Uterus (tissue), 4 donors: ENCODE measurements around the gene JARID2. TPM values are rescaled to one million over a fixed set of nuclear protein-coding genes. Genes with fewer than 3 reads are reported as not detected.

Experiments used
- DNase-seq, 2 donors: peaks; one replicate each; pipeline ENCODE4 v3.0.0-alpha.2; 2019 to 2020
- H3K27ac ChIP-seq, 2 donors: fragments of 200-600 bp; sonication (generic); 1 replicate in 1 of 2; 2 replicates in 1 of 2; pipeline ENCODE4 v1.5.1; 2016 to 2018
- H3K27me3 ChIP-seq, 2 donors: fragments of 200-600 bp; sonication (generic); one replicate each; pipeline ENCODE4 v1.5.1; 2018 to 2019; ENCODE audit warnings: control low read depth in 1 of 2
- H3K36me3 ChIP-seq, 2 donors: fragments of 200-600 bp; sonication (generic); one replicate each; pipeline ENCODE4 v1.5.1; 2019; ENCODE audit warnings: control low read depth in 1 of 2
- H3K4me1 ChIP-seq, 2 donors: fragments of 200-600 bp; sonication (generic); one replicate each; pipeline ENCODE4 v1.5.1; 2018 to 2019; ENCODE audit warnings: control low read depth in 1 of 2
- H3K4me3 ChIP-seq, 2 donors: fragments of 200-600 bp; sonication (generic); 1 replicate in 1 of 2; 2 replicates in 1 of 2; pipeline ENCODE4 v1.5.1; 2018 to 2019; ENCODE audit warnings: mild to moderate bottlenecking in 1 of 2
- H3K9me3 ChIP-seq, 2 donors: fragments of 200-600 bp; sonication (generic); one replicate each; pipeline ENCODE4 v1.5.1; 2019; ENCODE audit warnings: control low read depth in 1 of 2
- CTCF ChIP-seq, 4 experiments: fragments of 200-600 bp in 2 of 4; fragments of 450-650 bp in 2 of 4; sonication (generic) in 2 of 4; IDR thresholded peaks; one replicate each; pipeline ENCODE4 v1.5.1; 2016 to 2019; ENCODE audit warnings: antibody characterized with exemption in 4 of 4, mild to moderate bottlenecking in 2 of 4, moderate library complexity in 1 of 4
- POLR2A ChIP-seq, 2 donors: fragments of 450-650 bp; IDR thresholded peaks; one replicate each; pipeline ENCODE4 v1.6.1; 2016; ENCODE audit warnings: antibody characterized with exemption in 2 of 2, mild to moderate bottlenecking in 1 of 2, moderate library complexity in 1 of 2
- intact Hi-C: fragments of 100-400 bp; cut with DNase I; formaldehyde crosslinking; loops from one replicate; pipeline ENCODE4 v1.15.1; 2023; ENCODE audit warnings: low total_unique reads
- total RNA-seq, 4 donors: library from RNA; depleted of rRNA in 3 of 4; stranded (reverse); fragments of >200 nt in 3 of 4; gene quantifications; one replicate each; pipeline versions ENCODE4 v1.1.0 to v1.2.4, GENCODE V29; 2014 to 2023
- donor health status: DM: yes; HTN: yes; CAD: no.

The JARID2 gene
- total RNA-seq, 4 donors from 2014 or later: 2.6 to 15.8 (median 8.0) TPM

GRCh38 chr6:15444881-15445280 lies 199.0 kb downstream of the JARID2 start:
- TF ChIP-seq POLR2A (IDR thresholded peaks at IDR 0.05) (no peak), CTCF (IDR thresholded peaks at IDR 0.05) (no peak)
- Histone ChIP-seq H3K4me1 (no peaks in the 10 kb centered on the region), H3K27me3 (no peaks in the 10 kb centered on the region), H3K36me3 (no peaks in the 10 kb centered on the region), H3K27ac (no peak overlapping the region), H3K4me3 (no peak overlapping the region), H3K9me3 (no peaks in the 10 kb centered on the region)
- intact Hi-C loops: no loop called here
- no peak for DNase-seq

DNA sequence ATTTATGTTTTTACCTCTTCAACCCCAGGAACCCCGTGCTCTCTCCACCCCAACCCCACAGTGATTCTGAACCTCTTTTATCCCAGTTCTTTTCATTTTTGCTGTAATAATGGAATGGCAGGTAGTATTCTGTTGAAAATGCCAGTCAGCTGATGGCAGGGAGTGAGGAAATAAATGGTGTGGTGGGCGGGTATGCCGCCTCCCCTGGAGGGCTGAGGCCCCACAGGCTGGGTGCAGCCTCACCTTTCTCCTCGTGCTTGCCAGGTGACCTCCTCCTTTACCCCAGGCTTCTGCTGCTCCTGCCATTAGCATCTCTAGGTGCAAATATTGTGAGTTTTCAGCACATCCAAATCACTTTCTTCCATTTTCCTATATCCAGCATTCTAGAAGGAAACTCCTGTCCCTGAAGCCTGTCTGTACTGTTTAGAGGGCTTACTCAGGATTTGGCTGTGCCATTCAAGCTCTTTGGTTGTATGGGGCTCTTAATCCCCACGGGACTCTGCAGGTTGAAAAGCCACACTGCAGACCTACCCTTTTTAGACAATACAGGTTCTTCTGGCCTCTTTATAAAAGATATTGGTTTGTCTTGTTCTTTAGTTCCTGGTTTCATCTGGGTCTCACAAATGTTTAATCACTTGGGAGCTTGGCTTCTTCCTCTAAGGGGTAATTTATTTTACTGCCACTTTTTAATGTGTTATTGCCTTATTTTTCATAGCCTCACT lies 201.8 kb downstream of the JARID2 start:
- intact Hi-C loops: no loop called here
- DNase-seq: no peak
- H3K4me1 ChIP-seq: no peaks in the 10 kb centered on the region
- H3K4me3 ChIP-seq: no peak overlapping the region
- TF ChIP-seq CTCF (IDR thresholded peaks at IDR 0.05) (no peak), POLR2A (IDR thresholded peaks at IDR 0.05) (no peak)
- H3K27me3 ChIP-seq: no peaks in the 10 kb centered on the region
- H3K27ac ChIP-seq: no peak overlapping the region
- H3K9me3 ChIP-seq: no peaks in the 10 kb centered on the region
- no peaks in the 10 kb centered on the region for H3K36me3 ChIP-seq

- H3K27ac ChIP-seq: no peak overlapping the region
- H3K4me3 ChIP-seq: no peak overlapping the region
- intact Hi-C loops: no loop called here
- H3K27me3 ChIP-seq: no peaks in the 10 kb centered on the region
- no peaks in the 10 kb centered on the region for H3K9me3 ChIP-seq
- no peaks in the 10 kb centered on the region for H3K36me3 ChIP-seq
- TF ChIP-seq POLR2A (IDR thresholded peaks at IDR 0.05) (no peak), CTCF (IDR thresholded peaks at IDR 0.05) (no peak)
- no peak for DNase-seq
- H3K4me1 ChIP-seq: no peaks in the 10 kb centered on the region
Observed at GRCh38 chr6:15449011-15449410, 203.1 kb downstream of the JARID2 start.

- TF ChIP-seq POLR2A (IDR thresholded peaks at IDR 0.05) (no peak), CTCF (IDR thresholded peaks at IDR 0.05) (no peak)
- intact Hi-C loops: no loop called here
Observed at GRCh38 chr6:15451738-15452137, 205.9 kb downstream of the JARID2 start.

DNA sequence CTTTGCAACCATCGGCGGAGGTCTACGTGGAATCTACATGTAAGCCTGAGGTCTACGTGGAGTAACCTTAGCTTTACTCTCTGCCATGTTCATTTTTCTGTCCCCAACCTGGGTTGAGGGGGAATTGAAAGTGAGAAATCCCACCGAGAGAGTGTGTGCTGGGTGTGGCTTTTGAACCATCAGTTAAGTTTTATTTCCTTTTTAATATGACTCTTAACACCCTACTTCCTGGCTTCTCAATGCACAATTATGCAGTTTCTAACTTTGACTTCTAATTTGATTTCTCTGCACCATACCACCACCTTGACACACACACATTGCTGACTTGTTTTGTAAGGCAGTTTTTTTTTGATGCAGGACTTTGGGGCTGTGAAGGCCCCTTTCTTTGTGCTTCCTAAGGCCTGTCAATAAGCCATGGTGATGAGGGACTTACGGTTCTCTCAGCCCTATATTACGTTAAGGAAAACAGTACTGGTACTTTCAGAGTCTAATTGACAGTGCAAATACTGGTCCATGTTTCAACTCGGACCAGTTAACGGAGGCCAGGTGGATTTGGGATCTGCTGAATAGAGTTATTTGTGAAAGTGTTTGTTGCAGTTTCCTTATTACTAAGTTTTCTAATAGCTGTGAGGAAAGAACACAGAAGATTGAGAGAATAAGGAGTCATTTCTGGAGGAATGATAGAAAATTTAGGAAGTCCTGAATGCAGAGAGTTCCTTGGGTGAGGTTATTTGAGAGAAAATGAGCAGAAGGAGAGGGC lies 206.5 kb downstream of the JARID2 start:
- H3K4me1 ChIP-seq: no peaks in the 10 kb centered on the region
- no peaks in the 10 kb centered on the region for H3K27me3 ChIP-seq
- H3K36me3 ChIP-seq: no peaks in the 10 kb centered on the region
- DNase-seq: no peak
- H3K27ac ChIP-seq: no peak overlapping the region
- intact Hi-C loops: no loop called here
- no peak for TF ChIP-seq CTCF (IDR thresholded peaks at IDR 0.05)
- no peaks in the 10 kb centered on the region for H3K9me3 ChIP-seq
- no peak overlapping the region for H3K4me3 ChIP-seq

More at GRCh38 chr6:15451738-15452137, 205.9 kb downstream of the JARID2 start:
- Histone ChIP-seq H3K9me3 (no peaks in the 10 kb centered on the region), H3K4me1 (no peaks in the 10 kb centered on the region), H3K36me3 (no peaks in the 10 kb centered on the region), H3K27ac (no peak overlapping the region), H3K27me3 (no peaks in the 10 kb centered on the region), H3K4me3 (no peak overlapping the region)
- no peak for DNase-seq
